Fibroblast of lung (primary cell): ENCODE measurements around the gene SLC43A3.

Experiments used
- EZH2 ChIP-seq: IDR thresholded peaks from 2 replicates; pipeline ENCODE4 v1.5.1; 2012; ENCODE audit warnings: low read length, control low read depth, mild to moderate bottlenecking; ENCODE audit errors: missing control alignments
- TF ChIP-seq, protein P1 (sequence below), 2 donors: IDR thresholded peaks in 1 of 2; conservative IDR thresholded peaks in 1 of 2; 1 replicate in 1 of 2; 2 replicates in 1 of 2; pipeline ENCODE4 v1.5.1; 2011 to 2012; ENCODE audit warnings: low read length in 2 of 2, control low read depth in 1 of 2, inconsistent platforms in 1 of 2, low read depth in 1 of 2, mild to moderate bottlenecking in 1 of 2

DNA sequence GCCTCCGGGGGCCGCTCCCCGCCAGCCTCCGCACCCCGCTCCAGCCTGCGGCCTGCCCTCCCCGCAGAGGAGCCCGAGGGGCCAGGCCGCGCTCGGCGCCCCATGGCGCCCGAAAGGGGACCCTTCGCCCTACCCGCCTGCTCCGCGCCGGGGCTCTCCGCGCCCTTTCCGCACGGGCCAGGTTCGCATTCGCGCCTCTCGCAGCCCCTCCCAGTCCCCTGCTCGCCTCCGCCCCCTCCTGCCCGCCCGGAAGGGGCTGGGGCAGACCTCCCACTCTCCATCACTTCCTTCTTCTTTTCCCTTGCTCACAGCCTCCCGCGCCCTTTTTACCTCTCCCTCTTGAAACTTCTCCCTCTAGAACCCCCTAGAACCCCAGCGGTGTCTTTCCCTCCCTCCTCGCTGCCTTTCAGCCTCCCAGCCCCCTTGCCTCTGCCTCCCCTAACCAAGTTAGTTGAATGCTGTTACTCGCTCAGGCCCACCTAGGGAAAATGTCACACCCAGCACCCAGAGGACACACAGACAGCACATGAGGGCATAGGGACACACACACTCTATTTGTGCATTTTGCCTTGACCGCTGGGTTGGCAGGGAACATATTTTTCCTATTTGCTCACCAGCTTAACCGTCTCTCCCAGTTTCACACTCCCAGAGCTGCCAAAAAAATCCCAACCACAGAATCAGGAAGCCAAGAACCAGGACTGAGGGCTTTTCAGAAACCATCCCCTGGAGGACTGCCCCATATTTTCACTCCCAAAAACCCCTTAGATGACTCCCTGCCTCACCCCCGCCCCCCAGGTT is at the start of gene SLC43A3:
- TF ChIP-seq, protein P1, sequence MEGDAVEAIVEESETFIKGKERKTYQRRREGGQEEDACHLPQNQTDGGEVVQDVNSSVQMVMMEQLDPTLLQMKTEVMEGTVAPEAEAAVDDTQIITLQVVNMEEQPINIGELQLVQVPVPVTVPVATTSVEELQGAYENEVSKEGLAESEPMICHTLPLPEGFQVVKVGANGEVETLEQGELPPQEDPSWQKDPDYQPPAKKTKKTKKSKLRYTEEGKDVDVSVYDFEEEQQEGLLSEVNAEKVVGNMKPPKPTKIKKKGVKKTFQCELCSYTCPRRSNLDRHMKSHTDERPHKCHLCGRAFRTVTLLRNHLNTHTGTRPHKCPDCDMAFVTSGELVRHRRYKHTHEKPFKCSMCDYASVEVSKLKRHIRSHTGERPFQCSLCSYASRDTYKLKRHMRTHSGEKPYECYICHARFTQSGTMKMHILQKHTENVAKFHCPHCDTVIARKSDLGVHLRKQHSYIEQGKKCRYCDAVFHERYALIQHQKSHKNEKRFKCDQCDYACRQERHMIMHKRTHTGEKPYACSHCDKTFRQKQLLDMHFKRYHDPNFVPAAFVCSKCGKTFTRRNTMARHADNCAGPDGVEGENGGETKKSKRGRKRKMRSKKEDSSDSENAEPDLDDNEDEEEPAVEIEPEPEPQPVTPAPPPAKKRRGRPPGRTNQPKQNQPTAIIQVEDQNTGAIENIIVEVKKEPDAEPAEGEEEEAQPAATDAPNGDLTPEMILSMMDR (conservative IDR thresholded peaks at IDR 0.05 in 1 of 2, IDR thresholded peaks at IDR 0.05 in 1 of 2; ENCODE audit: low read depth in 1 of 2, low read length in 2 of 2): no peak
- no peak for TF ChIP-seq EZH2
